HS-5 (cell line): ENCODE measurements around the gene ZFYVE28.

ENCODE experiments used
- DNase-seq: peaks from one replicate; pipeline ENCODE4 v3.0.0-alpha.2; 2012; ENCODE audit warnings: low read depth

Gene ZFYVE28

GRCh38 chr4:2411786-2412510 is 6.5 kb downstream of the ZFYVE28 start:
- no peak for DNase-seq

DNA sequence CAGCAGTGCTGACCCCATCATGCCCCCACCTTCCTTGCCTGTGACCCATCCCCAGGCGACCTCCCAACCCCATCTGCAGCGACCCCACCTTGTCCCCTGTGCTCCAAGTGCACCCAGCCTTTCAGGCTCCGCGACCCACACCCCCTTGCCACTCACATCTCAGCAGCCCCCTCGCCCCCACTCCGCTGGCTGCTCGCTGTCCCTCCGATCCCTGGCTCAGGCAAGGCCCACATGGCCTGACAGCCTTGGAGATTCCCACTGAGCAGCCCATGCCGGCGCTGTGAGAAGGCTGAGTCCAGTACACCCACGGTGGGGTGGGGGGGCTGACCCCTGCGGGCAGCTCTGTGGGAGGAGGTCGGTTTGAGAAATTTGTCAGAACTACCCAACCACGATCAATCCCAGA is 9.1 kb downstream of the ZFYVE28 start:
- DNase-seq: no peak

DNA sequence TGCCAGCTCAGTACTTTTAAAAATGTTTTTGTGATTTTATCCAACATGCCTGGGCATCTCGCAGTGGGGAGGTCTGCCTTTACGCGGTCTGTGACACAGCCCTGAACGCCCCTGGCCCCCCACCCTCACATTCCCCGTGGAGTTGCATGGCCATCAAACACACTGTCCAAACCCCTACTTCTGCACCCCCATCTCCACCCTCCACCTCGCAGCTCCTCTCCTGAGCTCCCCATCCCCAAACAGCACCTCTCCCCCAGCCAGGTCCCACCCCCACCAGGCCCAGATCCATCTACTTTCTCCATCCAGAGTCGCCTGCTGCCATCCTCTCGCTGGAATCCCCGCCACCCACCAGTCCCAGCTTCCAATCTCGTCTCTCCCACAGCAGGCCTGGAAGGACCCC is 9.5 kb downstream of the ZFYVE28 start:
- DNase-seq: no peak

DNA sequence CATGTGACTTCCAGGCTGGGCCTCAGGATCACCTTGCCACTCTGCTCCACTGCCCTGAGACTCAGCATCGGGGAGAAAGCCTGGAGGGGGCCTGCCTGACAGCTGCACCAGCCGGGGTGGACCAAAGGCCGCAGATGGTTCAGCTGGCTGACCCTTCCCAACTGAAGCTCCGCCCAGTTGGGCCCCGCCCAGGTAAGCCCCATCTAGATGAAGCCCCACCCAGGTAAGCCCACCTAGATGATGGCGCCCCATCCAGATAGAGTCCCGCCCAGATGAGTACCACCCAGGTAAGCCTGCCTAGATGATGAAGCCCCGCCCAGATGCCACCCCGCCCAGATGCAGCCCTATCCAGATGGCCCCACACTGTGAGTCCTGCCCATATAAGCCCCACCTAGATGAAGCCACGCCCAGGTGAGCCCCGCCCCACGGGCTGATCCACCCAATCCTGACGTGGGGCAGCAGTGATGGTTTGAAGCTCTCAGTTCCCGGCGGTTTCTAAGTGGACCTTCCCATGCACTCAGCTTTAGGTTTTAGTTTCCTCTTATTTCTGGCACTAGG is 10.0 kb downstream of the ZFYVE28 start:
- no peak for DNase-seq

- DNase-seq: no peak
Observed at GRCh38 chr4:2407991-2408342, 10.5 kb downstream of the ZFYVE28 start.

DNA sequence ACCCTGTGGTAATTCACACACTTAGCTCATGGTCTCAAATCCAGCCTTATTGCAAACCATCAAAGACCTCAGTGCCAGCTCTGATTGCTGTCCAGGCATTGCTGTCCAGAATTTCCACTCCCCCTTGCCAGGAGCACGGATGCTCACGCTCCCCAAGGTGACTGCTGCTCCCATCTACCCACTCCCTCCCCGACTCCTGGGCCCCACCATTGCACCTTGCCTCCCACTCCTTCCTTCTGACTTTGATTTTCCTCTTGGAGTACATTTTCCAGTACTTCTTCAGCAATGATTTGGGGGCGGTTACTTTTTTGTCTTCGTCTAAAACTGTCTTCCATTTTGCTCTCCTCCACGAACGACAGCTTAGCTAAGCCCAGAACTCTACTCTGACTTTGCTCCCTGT is 11.5 kb downstream of the ZFYVE28 start:
- no peak for DNase-seq

GRCh38 chr4:2406406-2406805 is 12.0 kb downstream of the ZFYVE28 start:
- no peak for DNase-seq

DNA sequence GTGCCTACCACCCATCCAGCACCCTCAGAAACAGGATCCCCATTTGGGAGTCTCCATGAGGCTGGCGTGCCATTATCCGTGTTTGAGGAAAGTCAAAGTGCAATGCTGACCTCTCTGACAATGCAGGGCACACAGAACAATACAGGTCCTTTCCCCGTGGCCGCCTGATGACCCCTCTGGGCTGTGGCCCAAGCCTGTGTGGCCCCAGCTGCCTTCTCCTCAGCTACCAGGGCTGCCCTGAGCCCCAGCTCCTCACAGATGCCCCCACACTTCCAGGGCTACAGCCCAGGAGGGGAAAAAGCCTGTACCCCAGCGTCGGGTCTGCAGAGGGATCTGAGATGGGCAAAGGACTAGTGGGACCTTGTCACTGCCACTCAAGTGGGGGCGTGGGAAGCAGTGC is 15.5 kb downstream of the ZFYVE28 start:
- DNase-seq: no peak

DNA sequence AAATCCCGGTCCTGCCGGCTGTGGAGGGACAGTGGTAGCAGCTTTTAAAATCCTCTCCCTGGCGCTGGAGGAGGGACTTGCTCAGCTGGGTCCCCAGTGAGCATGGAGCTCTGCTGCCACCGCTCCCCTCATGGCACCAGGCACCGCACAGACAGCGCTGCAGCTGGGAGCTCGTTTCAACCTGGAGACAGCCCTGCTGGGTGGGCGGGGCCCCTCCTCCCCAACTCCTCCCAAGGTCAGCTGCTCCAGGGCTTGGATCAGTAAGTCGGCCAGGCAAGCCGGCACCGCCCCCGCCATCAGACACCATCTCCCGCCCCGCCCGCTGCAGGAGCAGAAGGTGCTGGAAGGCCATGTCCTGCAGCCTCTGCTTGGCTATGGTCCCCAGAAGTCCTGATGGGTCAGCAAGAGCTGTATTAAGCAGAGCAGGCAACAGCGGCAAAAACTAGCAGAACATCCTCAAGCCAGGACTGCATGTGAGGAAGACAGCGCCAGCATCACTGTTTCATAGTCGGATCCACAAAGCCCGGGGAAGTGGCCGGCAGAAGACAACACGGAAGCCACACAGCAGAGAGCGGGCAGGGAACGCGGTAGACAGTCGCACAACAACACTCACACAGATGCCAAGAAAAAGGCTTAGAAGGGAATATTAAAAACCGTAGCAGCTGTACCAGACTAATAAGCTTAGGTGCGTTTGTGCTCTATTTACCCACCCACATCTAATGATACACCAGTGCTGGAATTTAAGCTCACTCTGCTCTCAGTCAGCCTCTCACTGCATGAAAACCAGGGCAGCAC is 16.2 kb downstream of the ZFYVE28 start:
- no peak for DNase-seq

DNA sequence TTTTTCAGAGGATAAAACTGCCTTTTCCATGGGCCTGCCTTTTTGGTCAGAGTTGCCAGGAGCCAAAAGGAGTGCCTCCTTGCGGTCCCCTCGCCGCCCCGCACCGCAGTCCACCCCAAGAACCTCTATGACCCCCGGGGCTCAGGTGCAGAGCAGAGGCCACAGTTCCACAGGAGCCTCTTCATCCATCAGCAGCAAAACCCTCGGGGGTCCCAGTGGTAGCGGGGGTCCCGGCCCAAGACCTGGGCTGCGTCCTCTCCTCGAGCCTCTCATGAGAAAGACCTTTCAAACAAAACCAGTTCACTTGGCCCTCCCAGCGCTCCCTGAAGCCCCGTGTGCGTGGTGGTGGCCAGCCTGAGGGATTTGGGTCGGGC is 16.8 kb downstream of the ZFYVE28 start:
- no peak for DNase-seq

GRCh38 chr4:2400841-2401609 is 17.4 kb downstream of the ZFYVE28 start:
- no peak for DNase-seq

GRCh38 chr4:2399631-2400190 is 18.7 kb downstream of the ZFYVE28 start:
- DNase-seq: no peak

DNA sequence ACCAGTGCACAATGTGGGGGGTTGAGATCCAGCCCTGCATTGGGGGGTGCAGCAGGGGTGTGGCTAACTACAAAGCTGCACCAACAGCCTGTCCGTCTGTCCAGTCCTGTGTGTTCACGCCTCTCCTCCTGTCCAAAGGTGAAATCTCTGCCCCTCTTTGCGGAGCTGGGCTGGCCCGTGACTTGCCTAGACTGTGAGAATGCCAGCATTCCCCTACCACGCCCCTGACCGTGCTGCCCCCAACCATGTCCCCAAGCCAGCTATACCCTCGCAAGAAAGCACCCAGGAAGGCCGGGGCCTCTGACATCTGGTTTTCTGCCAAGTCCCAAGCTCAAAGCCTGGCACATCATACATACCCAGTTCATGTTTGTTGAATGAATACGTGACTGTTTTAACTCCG is 19.2 kb downstream of the ZFYVE28 start:
- no peak for DNase-seq

DNA sequence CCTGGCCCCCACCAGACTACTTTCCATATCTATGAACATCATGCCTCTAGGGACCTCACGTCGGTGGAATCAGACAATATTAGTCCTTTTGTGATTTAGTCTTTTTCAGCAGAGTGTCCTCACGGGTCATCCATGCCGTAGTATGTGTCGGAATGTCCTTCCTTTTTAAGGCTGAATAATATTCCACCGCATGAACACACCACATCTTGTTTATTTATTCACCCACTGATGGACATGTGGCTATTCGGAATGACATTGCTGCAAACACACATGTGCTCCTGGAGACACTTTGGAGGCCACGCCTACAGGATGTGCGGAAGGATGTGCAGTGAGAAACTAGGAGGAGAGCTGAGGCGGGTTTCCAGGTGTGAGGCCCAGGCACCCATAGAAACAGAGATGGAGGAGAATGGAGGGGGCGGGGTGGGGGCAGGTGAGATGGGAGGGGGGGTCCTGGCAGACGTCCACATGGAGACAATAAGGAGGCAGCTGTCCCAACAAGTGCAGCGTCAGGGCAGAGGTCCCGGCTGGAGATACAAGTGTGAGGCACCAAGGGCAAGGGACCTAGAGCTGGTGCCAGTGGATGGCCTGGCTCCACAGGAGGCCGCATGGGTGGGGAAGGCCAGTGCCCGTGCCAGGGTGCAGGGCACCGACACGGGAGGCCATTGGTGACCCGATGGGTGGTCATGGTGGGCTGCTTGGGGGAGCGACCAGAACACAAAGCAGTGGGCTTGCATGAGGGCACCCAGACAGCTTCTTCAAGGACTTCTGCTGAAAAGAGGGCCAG is 20.7 kb downstream of the ZFYVE28 start:
- no peak for DNase-seq

GRCh38 chr4:2396781-2397368 is 21.6 kb downstream of the ZFYVE28 start:
- DNase-seq: no peak

GRCh38 chr4:2395584-2395983 is 22.9 kb downstream of the ZFYVE28 start:
- DNase-seq: no peak

GRCh38 chr4:2395038-2395437 is 23.4 kb downstream of the ZFYVE28 start:
- no peak for DNase-seq

DNA sequence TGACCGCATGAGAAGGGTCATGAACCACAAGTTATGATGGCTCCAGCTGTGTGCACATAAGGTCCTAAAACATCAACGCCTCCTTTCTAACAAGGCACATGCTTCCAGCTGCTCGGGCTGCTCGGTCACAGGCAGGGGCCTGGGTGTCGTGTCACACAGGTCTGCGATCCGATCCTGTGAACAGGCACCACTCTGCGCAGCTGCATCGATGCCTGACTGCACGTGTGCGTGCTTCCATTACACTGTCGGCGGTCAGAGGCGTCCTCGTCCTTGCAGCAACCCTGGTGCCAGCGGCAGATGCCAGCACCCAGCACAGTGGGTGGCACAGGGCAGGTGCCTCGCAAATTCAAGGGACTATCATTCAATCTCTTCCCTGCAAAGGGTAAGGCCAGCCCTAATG is 23.9 kb downstream of the ZFYVE28 start:
- DNase-seq: no peak

DNA sequence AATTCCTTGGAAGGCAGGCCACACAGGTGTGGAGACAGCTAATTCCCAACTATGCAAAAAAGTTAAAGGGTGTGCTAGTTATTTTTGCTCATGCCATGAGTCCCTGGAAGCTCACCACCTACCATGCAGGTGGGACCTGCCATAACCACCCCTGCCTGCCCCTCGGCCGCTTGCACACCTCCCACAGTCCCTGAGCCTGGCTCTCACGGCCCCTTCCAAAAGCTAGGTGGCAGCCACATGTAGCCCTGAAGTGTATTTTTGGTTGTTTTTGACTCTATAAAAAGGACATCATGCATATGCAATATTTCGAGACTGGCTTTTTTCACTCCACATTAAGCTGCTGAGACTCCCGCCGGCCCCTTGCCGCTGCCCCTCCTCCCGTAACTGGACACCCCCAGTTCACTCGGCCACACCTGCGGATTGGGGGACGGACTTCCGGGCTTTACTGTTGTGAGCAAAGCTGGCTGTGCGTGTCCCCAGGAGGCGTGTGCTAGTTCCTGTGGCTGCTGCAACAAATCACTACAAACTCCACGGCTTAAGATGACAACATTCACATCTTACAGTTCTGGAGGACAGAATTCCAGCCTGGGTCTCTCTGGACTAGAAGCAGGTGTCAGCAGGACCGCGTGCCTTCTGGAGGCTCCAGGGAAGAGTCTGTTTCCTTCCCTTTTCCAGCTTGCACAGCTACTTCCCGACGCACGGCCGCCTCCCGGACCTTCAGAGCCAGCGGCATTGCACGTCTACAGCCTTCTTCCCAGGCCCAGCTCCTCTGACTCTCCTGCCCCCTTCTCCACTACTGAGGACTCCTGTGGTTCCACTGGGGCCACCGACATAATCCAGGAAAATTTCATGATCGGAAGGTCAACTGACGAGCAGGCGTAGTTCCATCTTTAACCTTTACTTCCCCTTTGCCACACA is 24.8 kb downstream of the ZFYVE28 start:
- DNase-seq: no peak

GRCh38 chr4:2390784-2391421 is 27.5 kb downstream of the ZFYVE28 start:
- no peak for DNase-seq
